Body of pancreas (tissue), 4 donors: ENCODE measurements around the gene LDLRAD4. TPM values are rescaled to one million over a fixed set of nuclear protein-coding genes. Genes with fewer than 3 reads are reported as not detected.

ENCODE experiments used
- ATAC-seq: fragments of 150-250 bp; one replicate; pipeline ENCODE4 v1.9.1; 2016
- DNase-seq, 4 donors: peaks; one replicate each; pipeline ENCODE4 v3.0.0-alpha.2; 2019
- H3K27ac ChIP-seq, 4 donors: fragments of 200-600 bp; sonication (generic); 1 replicate in 3 of 4; 2 replicates in 1 of 4; pipeline versions ENCODE4 v1.5.1 to v1.6.1; 2016 to 2019; ENCODE audit warnings: mild to moderate bottlenecking in 1 of 4, mixed read lengths in 1 of 4, moderate library complexity in 1 of 4
- H3K27me3 ChIP-seq, 2 donors: fragments of 200-600 bp; sonication (generic); one replicate each; pipeline ENCODE4 v1.6.0; 2016; ENCODE audit warnings: mild to moderate bottlenecking in 1 of 2
- H3K36me3 ChIP-seq, 2 donors: fragments of 200-600 bp; sonication (generic); replicated peaks in 1 of 2; 2 replicates each; pipeline ENCODE4 v1.5.1; 2016; ENCODE audit warnings: low read depth in 2 of 2; ENCODE audit not compliant: insufficient read depth in 1 of 2
- H3K4me1 ChIP-seq: fragments of 200-600 bp; sonication (generic); one replicate; pipeline ENCODE4 v1.6.0; 2016
- H3K4me3 ChIP-seq, 2 donors: fragments of 200-600 bp; sonication (generic); 1 replicate in 1 of 2; 2 replicates in 1 of 2; pipeline ENCODE4 v1.5.1; 2016 to 2019
- H3K9me3 ChIP-seq, 3 donors: fragments of 200-600 bp; sonication (generic); 1 replicate in 2 of 3; 2 replicates in 1 of 3; pipeline ENCODE4 v1.5.1; 2016
- CTCF ChIP-seq, 7 experiments: fragments of 450-650 bp in 4 of 7; fragments of 200-600 bp in 3 of 7; sonication (generic) in 3 of 7; IDR thresholded peaks; one replicate each; pipeline ENCODE4 v1.5.1; 2016 to 2019; ENCODE audit warnings: antibody characterized with exemption in 7 of 7
- POLR2A ChIP-seq, 3 donors: fragments of 450-650 bp; IDR thresholded peaks; one replicate each; pipeline ENCODE4 v1.6.1; 2016; ENCODE audit warnings: antibody characterized with exemption in 3 of 3, mild to moderate bottlenecking in 2 of 3
- WGBS, 2 donors: methylation state at CpG; one replicate each; pipeline ENCODE4 v1.1.5; 2017; 5-methylcytosine and 5-hydroxymethylcytosine counted together
- intact Hi-C: fragments of 100-400 bp; cut with DNase I; formaldehyde crosslinking; loops from one replicate; pipeline ENCODE4 v1.15.1; 2023
- total RNA-seq, 2 donors: library from RNA; depleted of rRNA; stranded (reverse); fragments of >200 nt; gene quantifications; one replicate each; pipeline ENCODE4 v1.1.0, GENCODE V29; 2016

The LDLRAD4 gene
- total RNA-seq, 2 donors from 2014 or later, result 8.6 to 35.9 TPM

GRCh38 chr18:13539843-13540476 lies 321.4 kb downstream of the LDLRAD4 start:
- DNase-seq, result peak in 1 of 4 donors; percentile 18
- H3K36me3 ChIP-seq, result no peaks in the 10 kb centered on the region
- no peak overlapping the region for H3K4me3 ChIP-seq
- H3K27ac ChIP-seq, result peak overlapping the region in 2 of 4 donors; percentile 25 to 49
- ATAC-seq, result peak; percentile 66
- H3K9me3 ChIP-seq, result no peaks in the 10 kb centered on the region
- intact Hi-C loops, result loop anchor here (10.0 kb wide), 1 partner anchor 55 kb away; no protein-coding TSS in a partner anchor
- TF ChIP-seq CTCF (IDR thresholded peaks at IDR 0.05) (no peak), POLR2A (IDR thresholded peaks at IDR 0.05) (no peak)
- H3K4me1 ChIP-seq, result peaks cover 26% of the 10 kb centered on the region
- WGBS, 2 donors, result 14 to 36% methylated on average over 4 of the region's 4 CpGs
- H3K27me3 ChIP-seq, result no peaks in the 10 kb centered on the region

- intact Hi-C loops, result loop anchor here (10.0 kb wide), 1 partner anchor 56 kb away; no protein-coding TSS in a partner anchor
- ATAC-seq (no peak), DNase-seq (no peak)
- WGBS, 2 donors, result 64 to 65% methylated on average over 11 to 12 of the region's 12 CpGs
- peak overlapping the region in 2 of 4 donors; percentile 25 to 49 for H3K27ac ChIP-seq
- H3K27me3 ChIP-seq, result no peaks in the 10 kb centered on the region
- no peaks in the 10 kb centered on the region for H3K9me3 ChIP-seq
- peaks cover 26% of the 10 kb centered on the region for H3K4me1 ChIP-seq
- H3K36me3 ChIP-seq, result no peaks in the 10 kb centered on the region
- TF ChIP-seq POLR2A (IDR thresholded peaks at IDR 0.05) (no peak), CTCF (IDR thresholded peaks at IDR 0.05) (no peak)
- H3K4me3 ChIP-seq, result no peak overlapping the region
These were observed 322.1 kb downstream of the LDLRAD4 start for GRCh38 chr18:13540477-13541182.

GRCh38 chr18:13541621-13542519 lies 323.3 kb downstream of the LDLRAD4 start:
- ATAC-seq (no peak), DNase-seq (no peak)
- Histone ChIP-seq H3K4me1 (peaks cover 28% of the 10 kb centered on the region), H3K36me3 (no peaks in the 10 kb centered on the region), H3K4me3 (no peak overlapping the region), H3K27ac (no peak overlapping the region), H3K27me3 (no peaks in the 10 kb centered on the region), H3K9me3 (no peaks in the 10 kb centered on the region)
- intact Hi-C loops, result loop anchor here (10.0 kb wide), 1 partner anchor 57 kb away; no protein-coding TSS in a partner anchor
- no peak for TF ChIP-seq POLR2A (IDR thresholded peaks at IDR 0.05)
- TF ChIP-seq CTCF (IDR thresholded peaks at IDR 0.05), result no peak
- 78 to 85% methylated on average over 13 of the region's 13 CpGs for whole genome bisulfite sequencing, 2 donors

- Histone ChIP-seq H3K4me1 (peaks cover 34% of the 10 kb centered on the region), H3K36me3 (no peaks in the 10 kb centered on the region), H3K27ac (no peak overlapping the region), H3K4me3 (no peak overlapping the region), H3K9me3 (no peaks in the 10 kb centered on the region), H3K27me3 (no peaks in the 10 kb centered on the region)
- no peak for TF ChIP-seq POLR2A (IDR thresholded peaks at IDR 0.05)
- TF ChIP-seq CTCF (IDR thresholded peaks at IDR 0.05), result no peak
- WGBS, 2 donors, result 77 to 88% methylated on average over 7 of the region's 7 CpGs
- intact Hi-C loops, result loop anchor here (10.0 kb wide), 1 partner anchor 58 kb away; no protein-coding TSS in a partner anchor
- ATAC-seq, result no peak
- DNase-seq, result no peak
These were observed 323.9 kb downstream of the LDLRAD4 start for GRCh38 chr18:13542520-13542847.
